Activated CD4-positive, alpha-beta T cell treated with anti-CD3 and anti-CD28 coated beads for 1 hour (primary cell): ENCODE results near the gene ABHD17C.
"Not testable (repeated sequence)": the region's sequence is repeated elsewhere in the genome, so short reads cannot be mapped to it uniquely, and the experiment has no call there.

ENCODE experiments used
- DNase-seq: peaks from one replicate; pipeline ENCODE4 v3.0.0-alpha.2; 2020

ABHD17C gene

GRCh38 chr15:80695099-80695910 is at the start of gene ABHD17C:
ABHD17C (plus strand) TSS chr15:80695310; CDS start chr15:80695430, 120 bp downstream.
- peak; percentile 15 for DNase-seq

GRCh38 chr15:80645494-80646065 is 49.5 kb upstream of the ABHD17C start:
- no peak for DNase-seq

GRCh38 chr15:80647424-80647823 is 47.7 kb upstream of the ABHD17C start:
- DNase-seq: not testable (repeated sequence)

GRCh38 chr15:80654299-80654698 is 40.8 kb upstream of the ABHD17C start:
- no peak for DNase-seq

GRCh38 chr15:80659375-80659774 is 35.7 kb upstream of the ABHD17C start:
- no peak for DNase-seq

- no peak for DNase-seq
Observed at GRCh38 chr15:80660119-80660518, 35.0 kb upstream of the ABHD17C start.

GRCh38 chr15:80662129-80662528 is 33.0 kb upstream of the ABHD17C start:
- no peak for DNase-seq

GRCh38 chr15:80662757-80663553 is 32.2 kb upstream of the ABHD17C start:
- DNase-seq: no peak

- DNase-seq: no peak
Observed at GRCh38 chr15:80665151-80665550, 30.0 kb upstream of the ABHD17C start.

GRCh38 chr15:80667936-80668335 is 27.2 kb upstream of the ABHD17C start:
- DNase-seq: no peak

- DNase-seq: no peak
Observed at GRCh38 chr15:80668546-80669236, 26.4 kb upstream of the ABHD17C start.

- no peak for DNase-seq
Observed at GRCh38 chr15:80669663-80670273, 25.3 kb upstream of the ABHD17C start.

- no peak for DNase-seq
Observed at GRCh38 chr15:80673561-80674244, 21.4 kb upstream of the ABHD17C start.

- no peak for DNase-seq
Observed at GRCh38 chr15:80674245-80674614, 20.9 kb upstream of the ABHD17C start.

- DNase-seq: no peak
Observed at GRCh38 chr15:80677041-80677440, 18.1 kb upstream of the ABHD17C start.

- no peak for DNase-seq
Observed at GRCh38 chr15:80679167-80679803, 15.8 kb upstream of the ABHD17C start.

GRCh38 chr15:80679804-80680175 is 15.3 kb upstream of the ABHD17C start:
- DNase-seq: no peak

- no peak for DNase-seq
Observed at GRCh38 chr15:80682201-80682600, 12.9 kb upstream of the ABHD17C start.

GRCh38 chr15:80684697-80685096 is 10.4 kb upstream of the ABHD17C start:
- no peak for DNase-seq

GRCh38 chr15:80685628-80686027 is 9.5 kb upstream of the ABHD17C start:
- DNase-seq: no peak

- DNase-seq: no peak
Observed at GRCh38 chr15:80689294-80689693, 5.8 kb upstream of the ABHD17C start.

GRCh38 chr15:80689716-80690115 is 5.4 kb upstream of the ABHD17C start:
- no peak for DNase-seq
